GM18867 (cell line): Measurements from ENCODE around the gene HBS1L.
"Not testable (repeated sequence)": the region's sequence is repeated elsewhere in the genome, so short reads cannot be mapped to it uniquely, and the experiment has no call there.

Source experiments
- ATAC-seq: cut with Tn5 transposase; IDR thresholded peaks from one replicate; pipeline ENCODE4 v1.9.1; 2021; ENCODE audit warnings: mild to moderate bottlenecking, moderate library complexity; ENCODE audit not compliant: unreplicated experiment

HBS1L gene

DNA sequence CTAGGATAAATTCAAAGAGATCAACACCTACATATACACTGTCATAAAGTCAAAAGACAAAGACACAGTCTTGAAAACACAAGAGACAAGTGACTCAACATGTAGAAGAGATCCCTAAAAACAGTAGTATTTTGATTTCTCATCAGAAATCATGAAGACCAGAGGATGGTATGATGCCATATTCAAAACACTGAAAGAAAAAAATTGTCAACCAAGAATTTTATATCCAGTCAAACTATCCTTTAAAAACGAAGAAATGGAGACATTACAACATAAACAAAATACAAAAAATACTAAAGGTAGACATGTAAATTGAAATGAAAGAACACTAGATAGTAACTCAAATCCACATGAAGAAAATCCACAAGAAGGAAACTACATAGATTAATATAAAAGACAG, 27.3 kb upstream of the HBS1L start:
- ATAC-seq: no peak

DNA sequence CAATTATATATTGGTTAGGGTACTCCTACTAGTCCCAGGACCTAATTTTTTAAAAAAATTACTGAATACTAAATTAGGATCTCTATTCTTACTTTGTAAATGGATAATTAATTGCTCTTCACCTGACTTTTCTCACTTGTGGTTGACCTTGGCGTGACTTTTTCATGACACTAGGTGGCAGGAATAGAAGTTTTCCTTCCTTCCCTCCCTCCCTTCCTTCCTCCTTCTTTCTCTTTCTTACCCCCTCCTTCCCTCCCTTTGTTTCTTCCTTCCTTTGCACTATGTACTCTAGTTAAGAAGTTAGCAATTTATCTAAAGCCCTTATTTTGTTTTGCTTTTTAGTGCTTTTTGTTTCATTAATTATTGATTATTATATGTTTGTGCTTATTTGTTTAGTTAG, 20.4 kb upstream of the HBS1L start:
- no peak for ATAC-seq

DNA sequence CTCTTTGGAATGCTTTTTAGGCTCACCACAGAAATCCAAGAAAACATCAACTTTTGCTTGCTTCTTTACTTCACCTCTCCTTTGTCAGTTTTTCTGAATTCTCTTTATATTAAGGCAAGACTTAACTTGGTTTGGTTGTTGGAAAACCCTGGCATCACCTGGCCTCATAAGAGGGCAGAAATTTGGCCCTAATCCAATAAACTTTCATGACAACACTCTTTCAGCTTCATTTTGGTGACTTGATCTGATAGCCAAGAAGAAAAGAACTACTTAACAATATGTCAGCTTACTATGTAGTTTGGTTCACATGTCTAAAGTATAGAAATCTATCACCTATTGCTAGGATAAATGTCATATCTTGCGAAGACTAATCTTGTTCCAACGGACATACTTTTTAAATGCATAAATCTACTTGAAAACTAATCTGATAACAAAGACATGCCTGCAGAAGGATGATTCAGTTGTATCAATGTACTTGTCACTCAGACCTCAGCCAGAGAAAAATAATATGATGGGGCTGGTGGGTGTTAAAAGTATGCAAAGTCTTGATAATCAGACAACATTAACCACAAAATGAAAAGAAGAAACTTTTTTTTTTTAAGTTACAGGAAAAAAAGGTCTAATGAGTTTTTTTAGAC, 19.3 kb upstream of the HBS1L start:
- ATAC-seq: no peak

DNA sequence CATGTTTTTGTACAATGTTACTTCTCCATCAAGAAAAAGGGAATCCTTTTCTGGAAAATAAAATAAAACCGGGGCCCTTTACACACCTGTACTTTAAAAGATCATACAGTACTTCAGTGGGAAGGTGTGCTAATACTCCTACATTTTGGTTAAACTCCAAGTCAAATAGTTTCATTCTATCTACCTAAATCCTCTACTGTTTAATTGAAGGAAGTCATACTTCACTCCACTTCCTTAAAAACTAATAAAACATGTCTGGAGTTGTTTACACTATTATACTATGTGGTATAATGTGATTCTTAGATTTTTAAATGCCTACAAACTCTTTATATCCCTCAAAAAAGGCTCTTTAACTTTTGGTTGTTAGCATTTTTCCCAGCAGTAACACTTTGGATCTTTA, 18.6 kb upstream of the HBS1L start:
- ATAC-seq: no peak

GRCh38 chr6:135072753-135073152, 18.1 kb upstream of the HBS1L start:
- no peak for ATAC-seq

GRCh38 chr6:135071541-135071940, 16.9 kb upstream of the HBS1L start:
- ATAC-seq: no peak

DNA sequence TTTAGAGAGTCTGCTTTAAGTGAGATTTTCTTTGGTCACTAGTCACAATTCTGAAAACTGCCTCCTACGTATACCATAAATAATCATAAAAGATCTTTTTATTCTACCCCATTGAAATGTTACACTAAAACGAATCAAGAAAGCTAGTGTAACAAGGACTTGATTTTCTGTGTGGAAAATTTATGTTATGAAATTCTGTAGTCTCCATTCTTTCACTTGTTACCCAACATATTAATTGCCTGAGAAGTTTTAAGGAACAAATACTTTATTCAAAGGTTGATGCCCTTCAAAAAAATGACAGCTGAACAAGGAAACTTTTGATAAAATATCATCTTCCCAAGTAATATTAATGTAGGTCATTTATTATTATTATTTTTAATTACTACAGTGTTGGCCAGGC, 13.3 kb upstream of the HBS1L start:
- no peak for ATAC-seq

DNA sequence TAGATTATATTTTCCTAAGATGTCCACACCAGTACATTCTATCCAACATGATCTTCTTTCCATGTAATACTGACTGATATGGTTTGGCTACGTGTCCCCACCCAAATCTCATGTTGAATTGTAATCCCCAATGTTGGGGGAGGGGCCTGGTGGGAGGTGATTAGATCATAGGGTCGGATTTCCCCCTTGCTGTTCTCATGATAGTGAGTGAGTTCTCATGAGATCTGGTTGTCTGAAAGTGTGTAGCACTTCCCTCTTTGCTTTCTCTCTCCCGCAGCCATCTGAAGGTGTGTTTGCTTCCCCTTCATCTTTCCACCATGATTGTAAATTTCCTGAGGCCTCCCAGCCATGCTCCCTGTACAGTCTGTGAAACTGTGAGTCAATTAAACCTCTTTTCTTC, 12.2 kb upstream of the HBS1L start:
- no peak for ATAC-seq

GRCh38 chr6:135066397-135066796, 11.8 kb upstream of the HBS1L start:
- no peak for ATAC-seq

DNA sequence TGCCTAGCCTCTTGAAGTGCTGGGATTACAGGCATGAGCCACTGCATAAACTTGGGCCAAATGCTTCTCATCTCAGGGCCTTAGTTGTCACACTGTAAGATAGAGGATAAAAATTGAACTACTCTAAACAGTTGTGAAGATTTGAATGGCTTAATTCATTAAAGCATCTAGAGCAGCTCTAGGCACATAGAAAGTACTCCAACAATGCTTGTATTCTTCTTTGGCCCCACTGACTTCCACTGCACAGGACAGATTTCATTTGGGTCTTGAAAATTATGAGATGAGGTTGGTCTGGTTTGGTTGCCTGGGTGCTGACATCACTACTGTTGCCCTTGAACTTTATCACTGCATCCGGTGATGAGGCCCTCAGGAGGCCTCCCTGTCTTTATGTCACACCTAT, 10.0 kb upstream of the HBS1L start:
- no peak for ATAC-seq

DNA sequence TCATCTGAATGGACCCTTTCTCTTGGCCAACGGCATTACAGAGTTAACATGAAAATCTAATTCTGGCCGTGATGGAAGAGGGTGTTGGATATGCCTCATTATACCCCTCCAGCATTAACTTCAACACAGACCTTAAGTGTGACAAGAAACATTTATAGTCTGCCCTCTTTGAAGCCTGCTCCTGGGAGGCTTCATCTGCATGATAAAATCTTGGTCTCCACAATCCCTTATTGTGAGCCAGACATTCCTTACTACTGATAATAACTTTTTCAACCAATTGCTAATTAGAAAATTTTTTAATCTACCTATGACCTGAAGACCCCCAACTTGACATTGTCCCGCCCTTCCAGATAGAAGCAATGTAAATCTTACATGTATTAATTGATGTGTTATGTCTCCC, 9.3 kb upstream of the HBS1L start:
- ATAC-seq: no peak

GRCh38 chr6:135062735-135063134, 8.1 kb upstream of the HBS1L start:
- ATAC-seq: no peak

DNA sequence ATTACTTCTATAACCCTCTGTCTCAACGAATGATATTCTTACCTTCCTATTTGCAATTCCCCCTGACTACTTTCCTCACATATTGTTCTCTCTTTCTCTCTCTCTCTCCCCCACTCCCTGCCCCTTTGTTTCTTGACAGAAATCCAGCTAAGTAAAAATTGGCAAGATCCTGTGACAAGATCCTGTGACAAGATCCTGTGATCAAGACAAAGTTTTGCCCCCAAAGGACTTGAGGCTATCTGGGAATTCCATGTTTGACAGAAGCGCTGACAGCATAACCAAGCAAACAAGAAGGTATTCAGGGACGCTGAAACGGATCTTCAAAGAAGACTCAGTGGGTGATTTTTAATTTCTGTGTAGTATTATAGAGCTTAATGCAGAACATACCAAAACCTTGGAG, 5.5 kb upstream of the HBS1L start:
- no peak for ATAC-seq

GRCh38 chr6:135058299-135058698, 3.7 kb upstream of the HBS1L start:
- not testable (repeated sequence) for ATAC-seq

- ATAC-seq: no peak
Measured at GRCh38 chr6:135056632-135057031, 2.0 kb upstream of the HBS1L start.

- ATAC-seq: peak; percentile 9
Measured at GRCh38 chr6:135054226-135054568, 425 bp downstream of the HBS1L start.

DNA sequence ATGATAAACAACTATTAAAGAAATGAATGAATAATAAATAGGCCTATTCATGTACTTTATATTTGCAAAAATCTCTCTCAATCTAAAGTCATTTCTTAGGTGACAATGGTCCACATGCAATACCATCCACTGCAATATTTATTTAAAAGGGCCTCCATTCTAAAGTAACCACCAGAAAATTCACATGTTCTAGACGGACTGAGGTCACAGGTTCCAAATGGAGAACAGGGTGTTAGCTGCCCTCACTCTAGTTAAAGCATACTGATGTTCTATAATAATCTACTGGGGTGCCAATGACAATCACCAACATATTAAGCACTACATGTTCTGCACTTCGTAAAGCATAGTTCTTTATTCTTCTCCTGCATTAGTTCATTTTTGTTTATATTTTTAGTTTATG, 1.2 kb downstream of the HBS1L start:
- ATAC-seq: no peak

DNA sequence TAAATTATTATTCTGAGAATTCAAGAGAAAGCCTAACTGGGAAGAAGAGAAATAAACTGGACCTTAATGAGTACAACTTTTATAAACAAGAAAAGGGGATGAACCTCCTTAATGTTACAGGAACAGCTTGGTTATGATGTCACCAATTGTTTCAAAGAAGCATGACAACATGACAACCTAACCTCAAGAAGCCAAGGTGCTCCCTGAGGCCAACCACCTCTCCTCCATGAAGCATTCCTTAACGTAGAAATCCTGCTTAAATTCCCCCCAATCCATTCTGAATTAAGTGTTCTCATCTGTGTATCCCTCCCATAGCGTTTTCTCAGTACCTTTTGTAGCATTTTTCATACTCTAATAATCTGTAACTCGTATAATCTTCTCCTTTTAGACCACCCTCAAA, 1.7 kb downstream of the HBS1L start:
- no peak for ATAC-seq

DNA sequence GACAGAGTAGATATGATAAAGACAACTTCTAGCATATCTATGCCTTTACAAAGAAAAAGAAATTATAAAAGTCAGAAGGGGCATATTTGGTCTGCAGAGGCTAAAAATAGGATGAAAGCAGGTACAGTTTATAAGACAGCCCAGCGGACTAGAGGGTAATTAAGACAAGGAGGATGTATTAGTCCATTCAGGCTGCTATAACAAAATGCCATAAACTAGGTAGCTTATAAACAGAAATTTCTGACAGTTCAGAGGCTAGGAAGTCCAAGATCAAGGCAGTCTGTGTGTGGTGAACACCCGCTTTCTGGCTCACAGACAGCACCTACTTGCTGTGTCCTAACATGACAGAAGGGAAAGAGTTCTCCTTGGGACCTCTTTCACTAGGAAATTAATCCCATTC, 5.7 kb downstream of the HBS1L start:
- ATAC-seq: no peak

DNA sequence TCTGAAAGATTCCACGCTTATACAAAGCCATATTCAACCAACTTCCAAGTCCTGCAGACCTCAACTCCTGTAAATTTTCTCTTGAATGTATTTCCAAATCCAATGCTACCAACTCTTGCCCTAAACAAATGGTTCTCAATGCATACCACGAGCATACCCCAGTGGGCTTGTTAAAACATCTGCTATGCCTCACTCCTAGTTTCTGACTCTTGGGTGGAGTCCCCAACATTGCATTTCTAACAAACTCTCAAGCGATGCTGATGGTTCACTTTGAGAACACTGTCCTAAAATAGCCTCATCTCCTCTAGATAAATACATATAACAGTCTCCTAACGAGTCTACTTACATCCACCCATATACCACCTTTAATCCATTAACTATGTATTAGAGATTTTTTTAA, 7.3 kb downstream of the HBS1L start:
- no peak for ATAC-seq

DNA sequence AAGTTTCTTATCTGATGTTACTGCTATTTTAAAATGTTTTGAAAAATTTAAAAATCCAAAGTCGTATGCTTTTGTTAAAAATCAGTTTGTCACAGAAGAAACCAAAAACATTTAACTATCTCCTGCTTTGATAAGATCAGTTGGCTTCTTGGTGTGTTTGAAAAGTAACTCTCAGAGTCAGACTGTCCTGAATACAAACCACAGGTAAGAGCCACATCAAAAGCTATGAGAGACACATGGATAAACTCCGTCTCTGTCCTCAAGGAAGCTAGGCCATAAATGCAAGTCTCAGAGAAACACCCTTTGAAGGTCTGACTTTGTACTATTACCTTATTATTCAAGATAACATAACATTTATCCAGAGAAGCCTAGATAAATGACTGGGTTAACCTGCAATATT, 7.7 kb downstream of the HBS1L start:
- no peak for ATAC-seq

- no peak for ATAC-seq
Measured at GRCh38 chr6:135044639-135045038, 10.0 kb downstream of the HBS1L start.

DNA sequence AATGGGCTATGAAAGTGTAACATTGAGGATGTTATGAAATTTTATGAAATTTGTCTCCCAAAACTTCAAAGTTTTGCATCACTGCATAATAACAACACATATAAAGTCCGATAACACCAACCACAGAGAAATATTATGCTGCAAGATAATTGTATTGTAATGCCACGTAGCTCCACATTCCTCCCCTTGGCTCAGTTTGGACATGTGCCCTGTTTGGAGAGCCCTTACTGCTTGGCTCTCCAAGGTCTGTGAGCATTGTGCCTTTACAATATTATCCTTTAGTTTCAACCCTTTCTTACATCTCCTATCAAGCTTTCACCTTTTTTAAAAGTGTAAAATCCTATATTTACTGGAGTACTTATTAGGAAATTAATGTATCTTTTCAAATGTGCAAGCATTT, 10.8 kb downstream of the HBS1L start:
- ATAC-seq: no peak

GRCh38 chr6:135043364-135043763, 11.3 kb downstream of the HBS1L start:
- no peak for ATAC-seq
